Measurements from ENCODE around the gene CMBL. TPM values are rescaled to one million over a fixed set of nuclear protein-coding genes. Genes with fewer than 3 reads are reported as not detected.

The CMBL gene
- total and polyA plus RNA-seq, 2 donors from 2014 or later = 36.6 to 243 TPM

DNA sequence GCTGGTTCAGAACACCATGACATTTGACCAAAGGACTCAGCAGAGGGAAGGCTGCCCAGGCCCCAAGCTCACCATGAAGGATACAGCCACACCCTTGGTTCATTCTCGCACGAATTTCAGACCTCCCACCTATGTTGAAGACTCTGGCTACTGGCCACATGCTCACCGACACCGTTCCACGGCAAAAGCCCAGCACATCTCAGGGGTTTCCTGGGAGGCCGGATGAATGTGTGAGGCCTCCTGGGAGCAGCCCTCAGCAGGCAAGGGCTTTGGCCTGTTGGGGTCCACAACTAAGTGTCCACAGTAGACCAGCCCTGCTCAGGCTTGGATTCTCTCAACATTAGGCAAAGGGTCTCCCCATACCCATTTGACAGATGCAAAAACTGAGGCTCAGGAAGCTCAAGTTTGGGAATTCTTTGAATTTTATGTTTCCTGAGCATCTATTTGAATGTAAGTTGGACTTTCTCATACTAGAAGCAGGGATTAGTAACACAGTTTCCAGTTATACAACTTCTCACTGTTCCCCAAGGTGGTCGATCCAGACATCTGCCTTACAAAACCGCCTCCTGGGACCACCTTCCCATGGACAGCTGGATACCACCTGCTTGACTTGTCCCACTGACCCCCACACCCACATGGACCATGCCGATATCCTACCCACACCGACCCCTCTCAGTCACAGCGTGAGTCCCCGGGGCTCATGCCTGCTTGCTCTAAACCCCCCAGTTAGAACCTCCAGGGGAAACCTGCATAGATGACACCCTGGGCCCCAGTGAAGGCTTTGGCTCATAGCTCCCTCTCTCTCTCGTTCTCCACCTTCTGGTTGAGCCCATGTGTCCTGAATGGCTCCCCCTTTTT, 29.7 kb downstream of the CMBL start:
- Histone ChIP-seq H3K4me3 (ENCODE audit: low read length in 3 of 3) (no peak overlapping the region), H3K27me3 (ENCODE audit: control insufficient read depth, insufficient read depth, low read length) (no peaks in the 10 kb centered on the region), H3K27ac (ENCODE audit: low read depth in 2 of 2, low read length in 2 of 2) (no peak overlapping the region), H3K4me1 (ENCODE audit: control insufficient read depth in 2 of 3, insufficient read depth in 2 of 3, low read depth in 1 of 3, low read length in 3 of 3) (no peaks in the 10 kb centered on the region), H3K9ac (ENCODE audit: low read length in 3 of 3) (no peak overlapping the region), H3K36me3 (ENCODE audit: control insufficient read depth in 2 of 3, insufficient read depth in 3 of 3, low read length in 3 of 3) (peaks cover 0 to 10% (median 0%) of the 10 kb centered on the region in 3 donors), H3K9me3 (ENCODE audit: control insufficient read depth in 2 of 3, insufficient read depth in 1 of 3, low read length in 3 of 3) (no peaks in the 10 kb centered on the region)
- TF ChIP-seq, protein P1, sequence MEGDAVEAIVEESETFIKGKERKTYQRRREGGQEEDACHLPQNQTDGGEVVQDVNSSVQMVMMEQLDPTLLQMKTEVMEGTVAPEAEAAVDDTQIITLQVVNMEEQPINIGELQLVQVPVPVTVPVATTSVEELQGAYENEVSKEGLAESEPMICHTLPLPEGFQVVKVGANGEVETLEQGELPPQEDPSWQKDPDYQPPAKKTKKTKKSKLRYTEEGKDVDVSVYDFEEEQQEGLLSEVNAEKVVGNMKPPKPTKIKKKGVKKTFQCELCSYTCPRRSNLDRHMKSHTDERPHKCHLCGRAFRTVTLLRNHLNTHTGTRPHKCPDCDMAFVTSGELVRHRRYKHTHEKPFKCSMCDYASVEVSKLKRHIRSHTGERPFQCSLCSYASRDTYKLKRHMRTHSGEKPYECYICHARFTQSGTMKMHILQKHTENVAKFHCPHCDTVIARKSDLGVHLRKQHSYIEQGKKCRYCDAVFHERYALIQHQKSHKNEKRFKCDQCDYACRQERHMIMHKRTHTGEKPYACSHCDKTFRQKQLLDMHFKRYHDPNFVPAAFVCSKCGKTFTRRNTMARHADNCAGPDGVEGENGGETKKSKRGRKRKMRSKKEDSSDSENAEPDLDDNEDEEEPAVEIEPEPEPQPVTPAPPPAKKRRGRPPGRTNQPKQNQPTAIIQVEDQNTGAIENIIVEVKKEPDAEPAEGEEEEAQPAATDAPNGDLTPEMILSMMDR (IDR thresholded peaks at IDR 0.05; ENCODE audit: borderline replicate concordance, extremely low read depth, insufficient read depth) = no peak
- peak in 1 of 5 donors; percentile 19 for DNase-seq
- intact Hi-C loops (cut with DNase I) = no loop called here
- FAIRE-seq = no peak

DNA sequence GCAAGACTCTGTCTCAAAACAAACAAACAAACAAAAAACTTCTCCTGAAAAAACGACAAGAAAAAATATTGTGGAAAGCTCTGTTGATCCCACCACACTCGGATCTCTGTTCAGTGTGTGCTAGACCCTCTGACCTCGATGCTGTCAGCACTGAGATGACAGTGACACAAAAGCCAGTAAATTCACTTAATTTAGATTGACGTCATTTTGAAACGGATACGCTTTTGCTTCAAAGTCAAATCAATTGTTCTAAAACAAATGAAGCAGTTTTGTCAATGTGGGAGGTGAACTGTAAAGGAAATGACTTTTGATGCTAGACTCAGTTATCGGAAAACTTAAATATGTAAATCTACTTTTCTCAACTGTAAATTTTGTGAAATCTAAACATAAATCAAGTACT, 31.0 kb downstream of the CMBL start:
- Histone ChIP-seq H3K27me3 (ENCODE audit: control insufficient read depth, insufficient read depth, low read length) (no peaks in the 10 kb centered on the region), H3K27ac (ENCODE audit: low read depth in 2 of 2, low read length in 2 of 2) (no peak overlapping the region), H3K4me3 (ENCODE audit: low read length in 3 of 3) (no peak overlapping the region), H3K9me3 (ENCODE audit: control insufficient read depth in 2 of 3, insufficient read depth in 1 of 3, low read length in 3 of 3) (no peaks in the 10 kb centered on the region), H3K36me3 (ENCODE audit: control insufficient read depth in 2 of 3, insufficient read depth in 3 of 3, low read length in 3 of 3) (peaks cover 0 to 10% (median 0%) of the 10 kb centered on the region in 3 donors), H3K9ac (ENCODE audit: low read length in 3 of 3) (no peak overlapping the region), H3K4me1 (ENCODE audit: control insufficient read depth in 2 of 3, insufficient read depth in 2 of 3, low read depth in 1 of 3, low read length in 3 of 3) (no peaks in the 10 kb centered on the region)
- peak in 1 of 5 donors; percentile 2 for DNase-seq
- intact Hi-C loops (cut with DNase I) = no loop called here
- TF ChIP-seq, protein P1 (IDR thresholded peaks at IDR 0.05; ENCODE audit: borderline replicate concordance, extremely low read depth, insufficient read depth) = no peak
- no peak for FAIRE-seq

DNA sequence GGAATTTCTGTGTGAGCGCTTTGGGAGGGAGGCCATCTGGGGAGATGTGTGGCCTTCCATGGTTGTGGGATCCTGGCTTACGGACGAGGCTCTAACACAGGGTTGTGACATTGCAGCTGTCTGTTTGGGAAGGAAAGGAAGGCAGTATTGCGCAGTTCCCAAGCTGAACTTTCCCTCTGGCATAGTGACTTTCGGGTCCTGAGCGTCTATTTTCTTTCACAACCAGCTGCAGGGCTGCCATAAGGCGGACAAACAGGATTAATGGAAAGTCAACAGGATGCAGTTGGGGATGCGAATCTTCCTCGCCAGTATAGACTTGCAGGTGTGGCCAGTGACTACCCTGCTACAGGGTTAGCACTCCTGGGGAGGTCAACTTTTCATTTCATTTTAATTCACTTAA, 31.7 kb downstream of the CMBL start:
- Histone ChIP-seq H3K9me3 (ENCODE audit: control insufficient read depth in 2 of 3, insufficient read depth in 1 of 3, low read length in 3 of 3) (no peaks in the 10 kb centered on the region), H3K4me3 (ENCODE audit: low read length in 3 of 3) (no peak overlapping the region), H3K27ac (ENCODE audit: low read depth in 2 of 2, low read length in 2 of 2) (no peak overlapping the region), H3K36me3 (ENCODE audit: control insufficient read depth in 2 of 3, insufficient read depth in 3 of 3, low read length in 3 of 3) (peaks cover 0 to 10% (median 0%) of the 10 kb centered on the region in 3 donors), H3K27me3 (ENCODE audit: control insufficient read depth, insufficient read depth, low read length) (no peaks in the 10 kb centered on the region), H3K4me1 (ENCODE audit: control insufficient read depth in 2 of 3, insufficient read depth in 2 of 3, low read depth in 1 of 3, low read length in 3 of 3) (no peaks in the 10 kb centered on the region), H3K9ac (ENCODE audit: low read length in 3 of 3) (no peak overlapping the region)
- TF ChIP-seq, protein P1 (IDR thresholded peaks at IDR 0.05; ENCODE audit: borderline replicate concordance, extremely low read depth, insufficient read depth) = no peak
- intact Hi-C loops (cut with DNase I) = no loop called here
- DNase-seq = peak in 2 of 5 donors; percentile 16 to 48
- FAIRE-seq = no peak
